ENCODE measurements around the gene TEAD1.

DNA sequence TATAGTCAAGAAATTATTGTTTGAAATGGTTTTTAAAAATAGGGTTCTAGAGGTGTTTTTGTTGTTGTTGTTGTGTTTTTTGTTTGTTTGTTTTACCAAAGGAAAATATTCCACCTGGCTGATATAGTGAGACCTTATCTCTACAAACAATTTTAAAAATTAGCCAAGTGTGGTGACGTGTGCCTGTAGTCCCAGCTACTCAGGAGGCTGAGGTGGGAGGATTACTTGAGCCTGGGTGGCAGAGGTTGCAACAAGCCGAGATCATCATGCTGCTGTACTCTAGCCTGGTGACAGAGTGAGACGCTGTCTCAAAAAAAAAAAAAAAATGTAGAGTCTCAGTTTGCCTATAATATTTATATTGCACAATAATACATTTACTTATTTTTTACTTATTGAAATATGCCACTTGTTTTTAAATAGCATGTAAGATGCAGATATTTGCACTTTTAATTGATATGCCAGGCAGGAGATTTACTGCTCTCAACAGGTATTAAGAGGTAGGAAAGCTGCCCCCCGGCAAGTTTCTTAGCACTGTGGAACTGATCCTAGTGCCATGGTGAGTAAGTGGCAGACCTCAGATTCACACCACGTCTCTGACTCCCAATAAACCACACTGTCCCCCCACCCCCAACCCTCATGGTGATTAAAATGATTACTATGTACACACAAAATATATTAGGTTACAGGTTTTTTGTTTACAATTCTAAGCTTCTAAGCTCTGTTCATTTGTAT is 157.4 kb downstream of the TEAD1 start:
- TF ChIP-seq, protein P1, sequence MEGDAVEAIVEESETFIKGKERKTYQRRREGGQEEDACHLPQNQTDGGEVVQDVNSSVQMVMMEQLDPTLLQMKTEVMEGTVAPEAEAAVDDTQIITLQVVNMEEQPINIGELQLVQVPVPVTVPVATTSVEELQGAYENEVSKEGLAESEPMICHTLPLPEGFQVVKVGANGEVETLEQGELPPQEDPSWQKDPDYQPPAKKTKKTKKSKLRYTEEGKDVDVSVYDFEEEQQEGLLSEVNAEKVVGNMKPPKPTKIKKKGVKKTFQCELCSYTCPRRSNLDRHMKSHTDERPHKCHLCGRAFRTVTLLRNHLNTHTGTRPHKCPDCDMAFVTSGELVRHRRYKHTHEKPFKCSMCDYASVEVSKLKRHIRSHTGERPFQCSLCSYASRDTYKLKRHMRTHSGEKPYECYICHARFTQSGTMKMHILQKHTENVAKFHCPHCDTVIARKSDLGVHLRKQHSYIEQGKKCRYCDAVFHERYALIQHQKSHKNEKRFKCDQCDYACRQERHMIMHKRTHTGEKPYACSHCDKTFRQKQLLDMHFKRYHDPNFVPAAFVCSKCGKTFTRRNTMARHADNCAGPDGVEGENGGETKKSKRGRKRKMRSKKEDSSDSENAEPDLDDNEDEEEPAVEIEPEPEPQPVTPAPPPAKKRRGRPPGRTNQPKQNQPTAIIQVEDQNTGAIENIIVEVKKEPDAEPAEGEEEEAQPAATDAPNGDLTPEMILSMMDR (IDR thresholded peaks at IDR 0.05) = no peak
- TF ChIP-seq POLR2A (IDR thresholded peaks at IDR 0.05) (no peak), EP300 (IDR thresholded peaks at IDR 0.05) (no peak)

All from gastroesophageal sphincter (tissue), 3 donors.